Loucy (cell line): Measurements from ENCODE around the gene SLC6A6.

ENCODE experiments used
- H2AFZ ChIP-seq: fragments of 200-600 bp; sonication (generic); 2 replicates; pipeline ENCODE4 v1.6.0; 2016; ENCODE audit warnings: antibody characterized with exemption, mild to moderate bottlenecking, low read length, moderate library complexity
- H3F3A ChIP-seq: fragments of 200-600 bp; 2 replicates; pipeline ENCODE4 v1.6.0; 2016; ENCODE audit warnings: antibody characterized with exemption, low read depth, mild to moderate bottlenecking
- H3K27me3 ChIP-seq: fragments of 200-600 bp; sonication (generic); 2 replicates; pipeline ENCODE4 v1.6.1; 2014; ENCODE audit warnings: low read length, mild to moderate bottlenecking; ENCODE audit not compliant: insufficient read depth, poor library complexity, severe bottlenecking
- H3K36me3 ChIP-seq: fragments of 200-600 bp; sonication (generic); 2 replicates; pipeline ENCODE4 v1.6.1; 2016; ENCODE audit warnings: low read length; ENCODE audit not compliant: insufficient read depth
- H3K4me1 ChIP-seq: fragments of 200-600 bp; sonication (generic); 2 replicates; pipeline ENCODE4 v1.5.1; 2014; ENCODE audit warnings: low read length, mild to moderate bottlenecking; ENCODE audit not compliant: insufficient read depth, poor library complexity, severe bottlenecking
- H3K4me2 ChIP-seq: fragments of 200-600 bp; sonication (generic); 2 replicates; pipeline ENCODE4 v1.6.0; 2014; ENCODE audit warnings: antibody characterized with exemption, low read length, low read depth, mild to moderate bottlenecking; ENCODE audit not compliant: poor library complexity, severe bottlenecking
- H3K4me3 ChIP-seq: fragments of 200-600 bp; sonication (generic); 2 replicates; pipeline ENCODE4 v1.5.1; 2014; ENCODE audit warnings: low read length, mild to moderate bottlenecking, mixed read lengths; ENCODE audit not compliant: poor library complexity, severe bottlenecking
- H3K79me2 ChIP-seq: fragments of 200-600 bp; sonication (generic); 2 replicates; pipeline ENCODE4 v1.6.1; 2014; ENCODE audit warnings: low read length; ENCODE audit not compliant: insufficient read depth
- H3K9ac ChIP-seq: fragments of 200-600 bp; sonication (generic); 2 replicates; pipeline ENCODE4 v1.6.0; 2014; ENCODE audit warnings: mild to moderate bottlenecking, low read depth, low read length, moderate library complexity; ENCODE audit not compliant: poor library complexity, severe bottlenecking
- H3K9me2 ChIP-seq: fragments of 200-600 bp; sonication (generic); replicated peaks from 2 replicates; pipeline ENCODE4 v1.6.1; 2016; ENCODE audit warnings: low read depth, low read length, mixed read lengths
- H3K9me3 ChIP-seq: fragments of 200-600 bp; sonication (generic); 2 replicates; pipeline ENCODE4 v1.6.1; 2014; ENCODE audit warnings: mild to moderate bottlenecking, antibody characterized with exemption, low read length, low read depth; ENCODE audit not compliant: insufficient read depth
- H4K20me1 ChIP-seq: fragments of 200-600 bp; sonication (generic); 2 replicates; pipeline ENCODE4 v1.6.0; 2014; ENCODE audit warnings: antibody characterized with exemption, low read length, mild to moderate bottlenecking; ENCODE audit not compliant: insufficient read depth, poor library complexity, severe bottlenecking
- EZH2phosphoT487 ChIP-seq: fragments of 200-600 bp; IDR thresholded peaks from 2 replicates; pipeline ENCODE4 v1.6.1; 2018; ENCODE audit warnings: antibody characterized with exemption, mild to moderate bottlenecking, moderate library complexity, borderline replicate concordance
- TF ChIP-seq, protein P1 (sequence below): fragments of 200-600 bp; sonication (generic); conservative IDR thresholded peaks from 2 replicates; pipeline ENCODE4 v1.5.1; 2014; ENCODE audit warnings: mild to moderate bottlenecking, antibody characterized with exemption, low read length

Gene SLC6A6

GRCh38 chr3:14434126-14434497, 31.7 kb downstream of the SLC6A6 start:
- H4K20me1 ChIP-seq = peaks cover 10% of the 10 kb centered on the region

GRCh38 chr3:14434498-14435151, 32.2 kb downstream of the SLC6A6 start:
- Histone ChIP-seq H3K36me3 (no peaks in the 10 kb centered on the region), H3K4me1 (peaks cover 46% of the 10 kb centered on the region), H2AFZ (no peak overlapping the region), H3K4me3 (no peak overlapping the region), H3K9ac (peak overlapping the region; percentile 31), H3K4me2 (peak overlapping the region; percentile 15), H3K79me2 (peaks cover 64% of the 10 kb centered on the region; the same call in 1 of the 2 replicates), H3K9me2 (no peaks in the 10 kb centered on the region), H3K27me3 (no peaks in the 10 kb centered on the region), H4K20me1 (peaks cover 10% of the 10 kb centered on the region), H3F3A (peaks cover 12% of the 10 kb centered on the region; the same call in 1 of the 2 replicates), H3K9me3 (no peaks in the 10 kb centered on the region)
- no peak for TF ChIP-seq EZH2phosphoT487
- TF ChIP-seq, protein P1, sequence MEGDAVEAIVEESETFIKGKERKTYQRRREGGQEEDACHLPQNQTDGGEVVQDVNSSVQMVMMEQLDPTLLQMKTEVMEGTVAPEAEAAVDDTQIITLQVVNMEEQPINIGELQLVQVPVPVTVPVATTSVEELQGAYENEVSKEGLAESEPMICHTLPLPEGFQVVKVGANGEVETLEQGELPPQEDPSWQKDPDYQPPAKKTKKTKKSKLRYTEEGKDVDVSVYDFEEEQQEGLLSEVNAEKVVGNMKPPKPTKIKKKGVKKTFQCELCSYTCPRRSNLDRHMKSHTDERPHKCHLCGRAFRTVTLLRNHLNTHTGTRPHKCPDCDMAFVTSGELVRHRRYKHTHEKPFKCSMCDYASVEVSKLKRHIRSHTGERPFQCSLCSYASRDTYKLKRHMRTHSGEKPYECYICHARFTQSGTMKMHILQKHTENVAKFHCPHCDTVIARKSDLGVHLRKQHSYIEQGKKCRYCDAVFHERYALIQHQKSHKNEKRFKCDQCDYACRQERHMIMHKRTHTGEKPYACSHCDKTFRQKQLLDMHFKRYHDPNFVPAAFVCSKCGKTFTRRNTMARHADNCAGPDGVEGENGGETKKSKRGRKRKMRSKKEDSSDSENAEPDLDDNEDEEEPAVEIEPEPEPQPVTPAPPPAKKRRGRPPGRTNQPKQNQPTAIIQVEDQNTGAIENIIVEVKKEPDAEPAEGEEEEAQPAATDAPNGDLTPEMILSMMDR = no peak

More at GRCh38 chr3:14434126-14434497, 31.7 kb downstream of the SLC6A6 start:
- H3K9ac ChIP-seq = peak overlapping the region; percentile 31
- TF ChIP-seq EZH2phosphoT487 = no peak
- TF ChIP-seq, protein P1 = no peak
- H3K79me2 ChIP-seq = peaks cover 69% of the 10 kb centered on the region; the same call in 1 of the 2 replicates
- H3K27me3 ChIP-seq = no peaks in the 10 kb centered on the region
- no peaks in the 10 kb centered on the region for H3K9me2 ChIP-seq
- no peaks in the 10 kb centered on the region for H3K36me3 ChIP-seq
- H2AFZ ChIP-seq = no peak overlapping the region
- peaks cover 46% of the 10 kb centered on the region for H3K4me1 ChIP-seq
- H3K4me2 ChIP-seq = peak overlapping the region; percentile 15
- no peaks in the 10 kb centered on the region for H3K9me3 ChIP-seq
- H3K4me3 ChIP-seq = no peak overlapping the region
- peaks cover 12% of the 10 kb centered on the region; the same call in 1 of the 2 replicates for H3F3A ChIP-seq

DNA sequence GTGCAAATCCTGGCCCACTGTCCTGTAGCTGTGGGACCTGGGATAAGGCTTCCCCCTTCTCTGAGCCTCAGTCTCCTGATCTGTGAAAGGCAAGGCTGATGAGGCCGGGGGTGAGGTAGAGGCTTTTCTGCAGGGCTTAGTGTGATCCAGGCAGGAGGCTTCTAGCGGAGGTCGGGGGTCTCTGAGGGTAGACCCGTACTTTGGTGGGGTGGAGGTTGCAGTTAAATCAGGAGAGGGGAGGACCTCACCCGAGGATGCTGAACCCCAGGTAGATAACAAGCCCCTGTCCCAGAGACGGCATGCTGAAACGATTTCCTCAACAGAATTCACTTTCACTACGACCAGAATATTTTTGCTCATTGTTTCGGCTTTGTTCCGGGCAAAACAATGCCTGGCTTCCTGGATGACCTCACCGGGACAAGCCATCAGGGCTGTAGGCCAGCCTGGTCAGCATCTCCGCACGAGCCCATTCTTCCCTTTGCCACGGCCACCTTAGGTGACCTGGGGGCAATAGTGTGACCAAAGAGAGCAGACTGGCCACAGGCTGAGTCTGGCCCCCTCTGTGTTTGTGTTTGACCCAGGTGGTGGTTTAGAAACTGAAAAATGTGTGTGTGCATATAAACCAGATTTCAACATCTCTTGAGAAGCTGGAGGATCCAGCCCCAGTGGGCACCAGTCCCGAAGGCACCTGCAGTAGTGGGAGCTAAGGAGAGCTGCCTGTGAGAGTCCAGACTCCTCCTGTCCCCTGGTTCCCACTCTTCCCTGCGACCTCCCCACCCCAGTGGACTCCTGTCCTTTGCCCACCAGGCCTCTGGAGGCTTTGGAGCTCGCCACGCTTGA, 33.0 kb downstream of the SLC6A6 start:
- H3K4me1 ChIP-seq = peaks cover 50% of the 10 kb centered on the region
- H4K20me1 ChIP-seq = peaks cover 15% of the 10 kb centered on the region
- H3K79me2 ChIP-seq = peaks cover 66% of the 10 kb centered on the region; the same call in 1 of the 2 replicates
- H3K4me3 ChIP-seq = no peak overlapping the region
- no peaks in the 10 kb centered on the region for H3K27me3 ChIP-seq
- peaks cover 12% of the 10 kb centered on the region; the same call in 1 of the 2 replicates for H3F3A ChIP-seq
- peak overlapping the region; percentile 31 for H3K9ac ChIP-seq
- no peaks in the 10 kb centered on the region for H3K36me3 ChIP-seq
- peak overlapping the region; percentile 15 for H3K4me2 ChIP-seq
- no peaks in the 10 kb centered on the region for H3K9me3 ChIP-seq
- H3K9me2 ChIP-seq = no peaks in the 10 kb centered on the region
- H2AFZ ChIP-seq = no peak overlapping the region
- TF ChIP-seq EZH2phosphoT487 = no peak
- TF ChIP-seq, protein P1 = no peak
